HepG2 (cell line): ENCODE data around the gene LRRC45. TPM values are rescaled to one million over a fixed set of nuclear protein-coding genes. Genes with fewer than 3 reads are reported as not detected.

ENCODE experiments used
- ATAD3A ChIP-seq: sonication (generic); formaldehyde crosslinking; IDR thresholded peaks from 2 replicates; pipeline ENCODE4 v1.4.0; 2020; ENCODE audit warnings: missing genetic modification reagents
- BRCA1 ChIP-seq: sonication (generic); formaldehyde crosslinking; IDR thresholded peaks from 2 replicates; pipeline ENCODE4 v1.4.0; 2020; ENCODE audit warnings: missing genetic modification reagents
- FLYWCH1 ChIP-seq: sonication (generic); formaldehyde crosslinking; IDR thresholded peaks from 2 replicates; pipeline ENCODE4 v1.8.1; 2023; ENCODE audit warnings: mild to moderate bottlenecking, missing genetic modification reagents
- HIVEP1 ChIP-seq: sonication (generic); formaldehyde crosslinking; IDR thresholded peaks from 2 replicates; pipeline ENCODE4 v1.4.0; 2020; ENCODE audit warnings: mild to moderate bottlenecking, missing genetic modification reagents
- HNRNPK ChIP-seq: fragments of 200-400 bp; formaldehyde crosslinking; IDR thresholded peaks from 2 replicates; pipeline ENCODE4 v1.6.1; 2018; ENCODE audit warnings: low read length, low read depth, moderate library complexity, mild to moderate bottlenecking; ENCODE audit not compliant: poor library complexity, severe bottlenecking
- KMT2B ChIP-seq: IDR thresholded peaks from 2 replicates; pipeline ENCODE4 v1.6.1; 2016; ENCODE audit warnings: missing genetic modification reagents, missing compliant biosample characterization
- MTF2 ChIP-seq: sonication (generic); formaldehyde crosslinking; IDR thresholded peaks from 2 replicates; pipeline ENCODE4 v1.5.0; 2020; ENCODE audit warnings: missing genetic modification reagents, borderline replicate concordance
- RBAK ChIP-seq: sonication (generic); formaldehyde crosslinking; IDR thresholded peaks from 2 replicates; pipeline ENCODE4 v1.5.1; 2020; ENCODE audit warnings: mild to moderate bottlenecking, missing genetic modification reagents
- RERE ChIP-seq: IDR thresholded peaks from 2 replicates; pipeline ENCODE4 v1.6.1; 2016; ENCODE audit warnings: low read depth, missing genetic modification reagents, missing compliant biosample characterization
- TAF1 ChIP-seq: sonication (generic); formaldehyde crosslinking; IDR thresholded peaks from 2 replicates; pipeline ENCODE4 v1.4.0; 2020; ENCODE audit warnings: missing genetic modification reagents
- TCF7 ChIP-seq: sonication (generic); IDR thresholded peaks from 2 replicates; pipeline ENCODE4 v1.6.1; 2016; ENCODE audit warnings: antibody characterized with exemption, low read depth
- USF2 ChIP-seq, 2 experiments: sonication (generic) in 1 of 2; formaldehyde crosslinking in 1 of 2; IDR thresholded peaks; 2 replicates each; pipeline versions ENCODE4 v1.5.1 to v1.6.1; 2011 to 2020; ENCODE audit warnings: borderline replicate concordance in 1 of 2, low read depth in 1 of 2, low read length in 1 of 2, mild to moderate bottlenecking in 1 of 2, missing genetic modification reagents in 1 of 2, moderate library complexity in 1 of 2
- ZBTB10 ChIP-seq: sonication (generic); formaldehyde crosslinking; IDR thresholded peaks from 2 replicates; pipeline ENCODE4 v1.4.0; 2020; ENCODE audit warnings: missing genetic modification reagents, borderline replicate concordance
- ZNF180 ChIP-seq: sonication (generic); formaldehyde crosslinking; IDR thresholded peaks from 2 replicates; pipeline ENCODE4 v1.4.0; 2020; ENCODE audit warnings: low read depth, missing genetic modification reagents, borderline replicate concordance
- ZNF282 ChIP-seq: fragments of 450-650 bp; IDR thresholded peaks from 2 replicates; pipeline ENCODE4 v1.6.1; 2018; ENCODE audit not compliant: partially characterized antibody
- ZNF296 ChIP-seq: sonication (generic); formaldehyde crosslinking; conservative IDR thresholded peaks from 2 replicates; pipeline ENCODE4 v1.5.0; 2020; ENCODE audit warnings: mild to moderate bottlenecking, missing genetic modification reagents
- ZNF616 ChIP-seq: sonication (generic); formaldehyde crosslinking; IDR thresholded peaks from 2 replicates; pipeline ENCODE4 v1.5.0; 2020; ENCODE audit warnings: low read depth, mild to moderate bottlenecking, missing genetic modification reagents
- ZNF703 ChIP-seq: sonication (generic); formaldehyde crosslinking; IDR thresholded peaks from 2 replicates; pipeline ENCODE4 v1.5.1; 2020; ENCODE audit warnings: missing genetic modification reagents, mild to moderate bottlenecking, moderate library complexity, borderline replicate concordance
- ZNF816 ChIP-seq: sonication (generic); formaldehyde crosslinking; IDR thresholded peaks from 2 replicates; pipeline ENCODE4 v1.8.0; 2022; ENCODE audit warnings: missing genetic modification reagents, mild to moderate bottlenecking, borderline replicate concordance
- polyA plus RNA-seq, 8 experiments: library from polyadenylated mRNA; depleted of rRNA in 3 of 8; stranded (reverse) in 7 of 8; unstranded in 1 of 8; fragments of >200 nt; fragmentation: Illumina TruSeq in 4 of 8; extraction: Trizol in 4 of 8; gene quantifications; 2 replicates each; pipeline versions ENCODE4 v1.2.1 to v1.2.3, GENCODE V29; 2011 to 2016; ENCODE audit warnings: low read depth in 4 of 8, missing spikeins in 1 of 8, mixed read lengths in 1 of 8; ENCODE audit not compliant: insufficient read depth in 1 of 8
- total RNA-seq, 5 experiments: library from RNA; depleted of rRNA; stranded (reverse); fragments of >200 nt; fragmentation: Illumina TruSeq; extraction: Trizol; gene quantifications; 2 replicates each; pipeline ENCODE4 v1.2.3, GENCODE V29; 2016; ENCODE audit warnings: low read depth in 1 of 5

Gene LRRC45
- total and polyA plus RNA-seq, 2 of the 13 experiments (the other 11 are each of a cell fraction or from before 2014, with no cell fraction given), result 11.6 to 48.1 TPM

GRCh38 chr17:82021107-82021899 lies 1.8 kb upstream of the LRRC45 start (continued):
- TF ChIP-seq USF2 (IDR thresholded peaks at IDR 0.05; ENCODE audit: low read depth, low read length) (no peak), USF2 (CRISPR knock-in tag; IDR thresholded peaks at IDR 0.05; ENCODE audit: borderline replicate concordance) (no peak), HIVEP1 (no peak), RERE (CRISPR knock-in tag) (no peak), FLYWCH1 (CRISPR knock-in tag) (no peak), TCF7 (no peak), TAF1 (CRISPR knock-in tag) (peak; percentile 63; the same call in 1 of the 2 replicates), ATAD3A (no peak), ZNF703 (CRISPR knock-in tag) (no peak; the same call in none of the 2 replicates), ZBTB10 (CRISPR knock-in tag) (no peak; the same call in 1 of the 2 replicates), RBAK (CRISPR knock-in tag) (peak; percentile 27; the same call in 1 of the 2 replicates), HNRNPK (no peak), ZNF282 (no peak), ZNF296 (CRISPR knock-in tag) (peak; percentile 91), KMT2B (no peak; the same call in 1 of the 2 replicates), ZNF180 (no peak), MTF2 (peak; percentile 28; the same call in 1 of the 2 replicates), ZNF616 (CRISPR knock-in tag) (no peak; the same call in 1 of the 2 replicates), BRCA1 (CRISPR knock-in tag) (peak; percentile 89), ZNF816 (no peak)
